WI38 (cell line): ENCODE data around the gene IFITM10.

ENCODE experiments used
- H3K4me3 ChIP-seq: 2 replicates; pipeline ENCODE4 v1.5.1; 2011; ENCODE audit warnings: low read depth, mild to moderate bottlenecking, control low read depth, low read length
- TF ChIP-seq, protein P1 (sequence below): IDR thresholded peaks from 2 replicates; pipeline ENCODE4 v1.5.1; 2012; ENCODE audit warnings: low read depth, mild to moderate bottlenecking, control low read depth, low read length

The IFITM10 gene

DNA sequence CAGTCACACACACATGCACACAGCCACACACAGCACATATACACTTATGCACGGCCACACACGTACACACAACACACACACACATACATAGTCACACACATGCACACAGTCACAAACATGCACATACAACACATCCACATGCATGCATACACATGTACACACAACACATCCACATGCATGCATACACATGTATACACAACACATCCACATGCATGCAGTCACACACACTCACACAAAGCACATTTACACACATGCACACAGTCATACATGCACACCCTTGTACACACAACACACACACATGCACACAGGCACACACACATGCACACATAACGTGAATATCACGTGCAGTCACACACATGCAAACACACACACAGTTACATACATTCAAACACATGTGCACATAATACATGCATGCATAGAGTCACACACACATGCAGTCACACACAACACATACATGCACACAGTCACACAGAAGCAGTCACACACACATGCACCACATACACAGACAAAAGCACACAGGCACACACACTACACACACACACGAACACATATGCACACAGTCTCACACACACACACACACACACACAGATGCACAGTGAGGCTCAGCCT lies 18.8 kb downstream of the IFITM10 start:
- no peak overlapping the region for H3K4me3 ChIP-seq
- TF ChIP-seq, protein P1, sequence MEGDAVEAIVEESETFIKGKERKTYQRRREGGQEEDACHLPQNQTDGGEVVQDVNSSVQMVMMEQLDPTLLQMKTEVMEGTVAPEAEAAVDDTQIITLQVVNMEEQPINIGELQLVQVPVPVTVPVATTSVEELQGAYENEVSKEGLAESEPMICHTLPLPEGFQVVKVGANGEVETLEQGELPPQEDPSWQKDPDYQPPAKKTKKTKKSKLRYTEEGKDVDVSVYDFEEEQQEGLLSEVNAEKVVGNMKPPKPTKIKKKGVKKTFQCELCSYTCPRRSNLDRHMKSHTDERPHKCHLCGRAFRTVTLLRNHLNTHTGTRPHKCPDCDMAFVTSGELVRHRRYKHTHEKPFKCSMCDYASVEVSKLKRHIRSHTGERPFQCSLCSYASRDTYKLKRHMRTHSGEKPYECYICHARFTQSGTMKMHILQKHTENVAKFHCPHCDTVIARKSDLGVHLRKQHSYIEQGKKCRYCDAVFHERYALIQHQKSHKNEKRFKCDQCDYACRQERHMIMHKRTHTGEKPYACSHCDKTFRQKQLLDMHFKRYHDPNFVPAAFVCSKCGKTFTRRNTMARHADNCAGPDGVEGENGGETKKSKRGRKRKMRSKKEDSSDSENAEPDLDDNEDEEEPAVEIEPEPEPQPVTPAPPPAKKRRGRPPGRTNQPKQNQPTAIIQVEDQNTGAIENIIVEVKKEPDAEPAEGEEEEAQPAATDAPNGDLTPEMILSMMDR: no peak

DNA sequence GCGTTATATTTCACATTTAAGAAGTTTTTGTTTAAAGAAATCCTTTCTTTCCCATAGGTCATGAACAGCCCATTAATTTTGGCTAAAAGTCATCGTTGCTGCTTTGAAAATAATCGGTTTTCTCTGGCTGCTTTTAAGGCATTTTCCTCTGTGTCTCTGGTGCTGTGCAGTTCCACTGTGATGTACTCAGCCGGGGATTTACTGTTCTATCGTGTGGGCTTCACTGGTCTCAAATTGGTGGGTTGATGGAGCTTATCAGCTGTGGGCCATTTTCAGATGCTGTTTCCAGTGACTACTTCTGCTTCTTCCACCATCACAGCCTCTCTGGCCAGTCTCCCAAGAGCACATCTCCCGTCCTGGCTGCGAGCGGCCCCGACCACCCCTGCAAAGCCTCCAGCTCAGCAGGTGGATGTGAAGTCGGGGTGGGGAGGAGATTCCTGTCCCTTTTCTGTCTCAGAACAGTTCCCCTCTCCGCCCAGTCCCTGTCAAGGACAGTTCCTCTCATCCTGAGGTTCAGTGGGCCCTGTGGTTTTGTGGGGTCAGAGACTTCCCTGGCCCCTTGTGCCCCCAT lies 20.3 kb downstream of the IFITM10 start:
- H3K4me3 ChIP-seq: no peak overlapping the region
- TF ChIP-seq, protein P1: no peak

DNA sequence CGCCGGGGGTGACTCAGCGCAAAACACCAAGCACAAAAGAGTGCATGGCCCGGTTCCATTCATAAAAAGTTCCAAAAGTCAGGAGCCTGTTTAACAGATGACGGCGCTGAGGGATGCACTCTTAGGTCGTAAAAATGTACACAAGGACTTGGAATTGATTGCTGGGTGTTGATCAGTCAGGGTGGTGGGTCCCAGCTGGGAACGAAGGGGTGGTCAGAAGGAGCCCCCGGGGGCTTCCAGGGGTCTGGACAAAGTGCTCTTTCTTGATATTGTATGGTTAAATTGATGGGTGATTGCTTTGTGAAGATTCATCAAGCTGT lies 20.7 kb downstream of the IFITM10 start:
- H3K4me3 ChIP-seq: no peak overlapping the region
- TF ChIP-seq, protein P1: no peak

DNA sequence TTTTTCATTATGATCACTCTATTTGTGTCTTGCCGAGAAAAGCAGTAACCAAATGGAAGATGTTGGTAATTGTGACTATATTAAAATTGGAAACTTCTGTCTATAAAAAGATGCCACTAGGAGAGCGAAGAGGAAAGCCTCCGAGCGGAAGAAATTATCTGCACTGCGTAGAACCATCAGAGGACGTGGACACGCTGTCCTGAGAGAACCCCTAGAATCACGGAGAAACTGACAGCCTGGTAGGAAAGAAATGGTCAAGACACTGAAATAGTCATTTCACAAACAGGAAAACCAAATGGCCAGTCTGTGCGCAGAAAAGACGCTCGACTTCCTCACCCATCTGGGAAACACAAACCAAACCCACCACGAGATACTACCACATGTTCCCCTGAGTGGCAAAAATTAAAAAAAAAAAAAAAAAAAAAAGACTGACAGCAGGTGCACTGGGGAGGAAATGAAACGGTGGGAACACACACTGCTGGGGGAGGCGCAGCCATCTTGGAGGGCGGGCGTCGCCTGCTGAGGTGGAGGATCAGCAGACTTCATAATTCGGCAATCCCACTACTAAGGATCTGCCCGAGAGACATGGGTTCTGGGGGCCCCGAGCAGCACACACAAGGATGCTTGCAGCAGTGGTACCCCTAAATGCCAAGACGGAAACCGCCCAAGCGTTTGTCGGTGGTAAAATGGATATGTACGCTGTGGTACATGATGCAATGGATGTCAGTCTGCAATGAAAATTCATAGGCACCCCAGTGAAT lies 21.3 kb downstream of the IFITM10 start:
- TF ChIP-seq, protein P1: no peak

DNA sequence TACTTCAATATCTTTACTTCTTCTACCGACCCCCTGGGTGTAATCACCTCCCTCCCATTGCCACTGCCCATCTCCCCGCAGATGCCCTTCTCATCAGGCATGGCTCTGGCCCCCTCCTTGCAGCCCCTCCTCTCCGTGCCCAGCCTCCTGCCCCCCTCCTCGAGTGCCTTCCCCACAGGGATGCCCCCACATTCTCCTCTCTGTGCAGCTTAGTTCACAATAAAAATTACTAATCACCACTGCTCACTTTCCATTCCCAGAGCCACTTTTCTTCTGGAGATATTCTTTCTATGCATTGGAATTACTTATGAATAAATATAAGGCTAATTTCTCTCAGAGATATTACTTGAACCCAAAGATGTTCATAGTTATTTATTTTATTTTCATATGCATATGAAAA lies 22.1 kb downstream of the IFITM10 start:
- TF ChIP-seq, protein P1: no peak
- no peak overlapping the region for H3K4me3 ChIP-seq

More for the DNA sequence above, 21.3 kb downstream of the IFITM10 start:
- no peak overlapping the region for H3K4me3 ChIP-seq

DNA sequence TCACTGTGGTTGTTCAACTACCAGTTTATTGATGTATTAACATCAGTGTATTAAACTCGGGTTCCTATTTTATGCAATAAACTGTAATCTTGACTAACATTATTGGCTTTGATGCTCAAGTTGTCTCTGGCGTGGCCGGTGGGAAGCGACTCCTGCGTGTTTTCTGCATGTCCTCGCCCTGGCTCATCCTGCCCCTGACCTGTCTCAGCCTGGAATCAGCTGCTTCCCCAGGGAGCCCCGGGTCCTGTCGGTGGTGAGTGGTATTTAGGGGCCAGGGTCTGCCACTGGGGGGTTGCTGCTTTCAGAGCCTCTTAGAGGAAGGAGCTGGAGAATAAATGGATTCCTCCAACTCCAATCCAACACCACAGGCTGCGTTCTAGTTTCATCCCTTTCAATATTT lies 22.5 kb downstream of the IFITM10 start:
- TF ChIP-seq, protein P1: no peak
- H3K4me3 ChIP-seq: no peak overlapping the region

DNA sequence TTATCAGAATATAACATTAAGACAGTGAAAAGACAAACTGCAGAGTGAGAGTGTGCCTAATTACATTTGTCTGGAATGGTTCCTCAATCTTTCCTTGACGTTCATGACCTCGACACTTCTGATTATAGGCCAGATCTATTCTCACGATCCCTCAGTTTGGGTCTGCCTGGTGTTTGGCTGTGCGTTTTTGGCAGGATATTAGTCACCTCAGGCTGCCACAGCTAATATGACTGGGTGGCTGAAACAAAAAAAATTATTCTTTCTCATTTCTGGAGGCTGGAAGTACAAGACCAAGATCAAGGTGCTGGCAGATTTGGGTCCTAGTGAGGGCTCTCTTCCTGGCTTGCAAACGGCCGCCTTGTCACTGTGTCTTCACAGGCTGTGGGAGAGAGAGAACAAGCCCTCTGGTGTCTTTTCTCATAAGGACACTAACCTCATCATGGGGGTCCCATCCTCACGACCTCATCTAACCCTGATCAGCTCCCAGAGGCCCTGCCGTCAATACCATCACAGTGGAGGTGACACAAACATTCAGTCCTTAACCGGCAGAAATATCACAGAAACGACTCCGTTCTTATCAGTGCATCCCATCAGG lies 23.2 kb downstream of the IFITM10 start:
- TF ChIP-seq, protein P1: no peak

More for the DNA sequence above, 23.2 kb downstream of the IFITM10 start:
- no peak overlapping the region for H3K4me3 ChIP-seq
